Smooth muscle cell (in vitro differentiated cells): ENCODE measurements around the gene STOX1. TPM values are rescaled to one million over a fixed set of nuclear protein-coding genes. Genes with fewer than 3 reads are reported as not detected.

Experiments
- DNase-seq: peaks from one replicate; lab custom pipeline; 2025; ENCODE audit not compliant: unreplicated experiment; lab: John Stamatoyannopoulos, UW
- H2AFZ ChIP-seq: fragments of 200-600 bp; sonication (generic); 2 replicates; pipeline ENCODE4 v1.6.0; 2016; ENCODE audit warnings: antibody characterized with exemption, low read depth, mild to moderate bottlenecking
- H3F3A ChIP-seq: fragments of 200-600 bp; sonication (generic); 2 replicates; pipeline ENCODE4 v1.6.0; 2017; ENCODE audit warnings: antibody characterized with exemption, low read depth
- H3K27ac ChIP-seq: fragments of 200-600 bp; sonication (generic); 2 replicates; pipeline ENCODE4 v1.5.1; 2016; ENCODE audit warnings: low read depth, mild to moderate bottlenecking
- H3K27me3 ChIP-seq: fragments of 200-600 bp; sonication (generic); 2 replicates; pipeline ENCODE4 v1.6.1; 2016; ENCODE audit warnings: low read depth, mild to moderate bottlenecking
- H3K36me3 ChIP-seq: fragments of 200-600 bp; sonication (generic); 2 replicates; pipeline ENCODE4 v1.5.1; 2016; ENCODE audit warnings: low read depth
- H3K4me1 ChIP-seq: fragments of 200-600 bp; sonication (generic); 2 replicates; pipeline ENCODE4 v1.5.1; 2016; ENCODE audit warnings: low read depth
- H3K4me2 ChIP-seq: fragments of 200-600 bp; sonication (generic); 2 replicates; pipeline ENCODE4 v1.6.0; 2016; ENCODE audit warnings: mild to moderate bottlenecking
- H3K4me3 ChIP-seq: fragments of 200-600 bp; sonication (generic); 2 replicates; pipeline ENCODE4 v1.5.1; 2016; ENCODE audit warnings: mild to moderate bottlenecking
- H3K79me2 ChIP-seq: fragments of 200-600 bp; sonication (generic); 2 replicates; pipeline ENCODE4 v1.6.0; 2016; ENCODE audit warnings: low read depth, mild to moderate bottlenecking
- H3K9ac ChIP-seq: fragments of 200-600 bp; sonication (generic); 2 replicates; pipeline ENCODE4 v1.6.0; 2016; ENCODE audit warnings: low read depth
- H3K9me3 ChIP-seq: fragments of 200-600 bp; sonication (generic); replicated peaks from 2 replicates; pipeline ENCODE4 v1.5.1; 2016; ENCODE audit warnings: low read depth
- H4K20me1 ChIP-seq: fragments of 200-600 bp; sonication (generic); 2 replicates; pipeline ENCODE4 v1.6.0; 2016; ENCODE audit warnings: low read depth
- CTCF ChIP-seq: fragments of 200-600 bp; sonication (generic); IDR thresholded peaks from 2 replicates; pipeline ENCODE4 v1.5.1; 2017; ENCODE audit warnings: borderline replicate concordance, mild to moderate bottlenecking, antibody characterized with exemption; ENCODE audit not compliant: insufficient read depth, poor library complexity, severe bottlenecking
- WGBS: methylation state at CpG from one replicate; pipeline ENCODE4 v1.1.7; 2016; ENCODE audit warnings: low lambda C conversion rate; 5-methylcytosine and 5-hydroxymethylcytosine counted together
- polyA plus RNA-seq: library from polyadenylated mRNA; unstranded; fragments of >200 nt; fragmentation: Nextera tagmentation; extraction: Ambion mirVana; gene quantifications from 2 replicates; pipeline ENCODE4 v1.2.1, GENCODE V29; 2016
- total RNA-seq: library from RNA; depleted of rRNA; stranded (reverse); fragments of >200 nt; gene quantifications from 2 replicates; pipeline ENCODE4 v1.2.3, GENCODE V29; 2014

STOX1 gene
- total and polyA plus RNA-seq, 2 experiments from 2014 or later = not detected

GRCh38 chr10:68787813-68788212 lies 39.5 kb upstream of the STOX1 start:
- TF ChIP-seq CTCF = no peak
- H3K36me3 ChIP-seq = peaks cover 40% of the 10 kb centered on the region
- 99% methylated on average over 3 of the region's 3 CpGs for WGBS

GRCh38 chr10:68790476-68790875 lies 36.9 kb upstream of the STOX1 start:
- no peaks in the 10 kb centered on the region for H3K27me3 ChIP-seq
- H3K79me2 ChIP-seq = no peaks in the 10 kb centered on the region
- no peak for TF ChIP-seq CTCF
- no peak overlapping the region for H2AFZ ChIP-seq
- 97% methylated on average over 10 of the region's 10 CpGs for WGBS
- H3K27ac ChIP-seq = no peak overlapping the region
- H3K4me1 ChIP-seq = no peaks in the 10 kb centered on the region
- H4K20me1 ChIP-seq = no peaks in the 10 kb centered on the region
- no peak overlapping the region for H3K4me2 ChIP-seq
- H3K9me3 ChIP-seq = no peaks in the 10 kb centered on the region
- peaks cover 40% of the 10 kb centered on the region for H3K36me3 ChIP-seq
- H3K4me3 ChIP-seq = no peak overlapping the region
- no peak for DNase-seq
- H3K9ac ChIP-seq = no peak overlapping the region
- peaks cover 2% of the 10 kb centered on the region for H3F3A ChIP-seq

More at GRCh38 chr10:68787813-68788212, 39.5 kb upstream of the STOX1 start:
- no peaks in the 10 kb centered on the region for H3K79me2 ChIP-seq
- no peak overlapping the region for H3K27ac ChIP-seq
- H3K9ac ChIP-seq = no peak overlapping the region
- peaks cover 3% of the 10 kb centered on the region for H4K20me1 ChIP-seq
- no peak overlapping the region for H3K4me2 ChIP-seq
- no peaks in the 10 kb centered on the region for H3K27me3 ChIP-seq
- H3F3A ChIP-seq = no peaks in the 10 kb centered on the region
- H3K4me3 ChIP-seq = no peak overlapping the region
- H3K4me1 ChIP-seq = no peaks in the 10 kb centered on the region
- H3K9me3 ChIP-seq = no peaks in the 10 kb centered on the region
- no peak for DNase-seq
- no peak overlapping the region for H2AFZ ChIP-seq

GRCh38 chr10:68792115-68792514 lies 35.2 kb upstream of the STOX1 start:
- no peak overlapping the region for H3K4me3 ChIP-seq
- no peak overlapping the region for H3K27ac ChIP-seq
- TF ChIP-seq CTCF = peak; percentile 36
- H3F3A ChIP-seq = peaks cover 8% of the 10 kb centered on the region
- peaks cover 25% of the 10 kb centered on the region for H3K36me3 ChIP-seq
- no peak overlapping the region for H2AFZ ChIP-seq
- no peak overlapping the region for H3K4me2 ChIP-seq
- DNase-seq = no peak
- H3K27me3 ChIP-seq = no peaks in the 10 kb centered on the region
- H3K79me2 ChIP-seq = no peaks in the 10 kb centered on the region
- no peaks in the 10 kb centered on the region for H3K9me3 ChIP-seq
- 97% methylated on average over 1 of the region's 1 CpG for WGBS
- no peaks in the 10 kb centered on the region for H3K4me1 ChIP-seq
- no peaks in the 10 kb centered on the region for H4K20me1 ChIP-seq
- H3K9ac ChIP-seq = no peak overlapping the region

GRCh38 chr10:68795886-68796532 lies 31.3 kb upstream of the STOX1 start:
- Histone ChIP-seq H2AFZ (no peak overlapping the region), H3K9ac (no peak overlapping the region), H4K20me1 (no peaks in the 10 kb centered on the region), H3K4me2 (no peak overlapping the region), H3K27ac (peak overlapping the region; percentile 4), H3K4me3 (no peak overlapping the region), H3F3A (peaks cover 8% of the 10 kb centered on the region), H3K36me3 (peaks cover 2% of the 10 kb centered on the region), H3K79me2 (no peaks in the 10 kb centered on the region), H3K27me3 (no peaks in the 10 kb centered on the region), H3K4me1 (no peaks in the 10 kb centered on the region), H3K9me3 (no peaks in the 10 kb centered on the region)
- no peak for TF ChIP-seq CTCF
- 94% methylated on average over 4 of the region's 4 CpGs for WGBS
- DNase-seq = no peak
